HK-2 (cell line): ENCODE results near the gene PIGR.
A peak's percentile ranks its signal among the peaks of the same experiment; 100 is the strongest.

Experiments
- DNase-seq: peaks from one replicate; pipeline ENCODE4 v3.0.0-alpha.2; 2018; ENCODE audit not compliant: unreplicated experiment

Gene PIGR

DNA sequence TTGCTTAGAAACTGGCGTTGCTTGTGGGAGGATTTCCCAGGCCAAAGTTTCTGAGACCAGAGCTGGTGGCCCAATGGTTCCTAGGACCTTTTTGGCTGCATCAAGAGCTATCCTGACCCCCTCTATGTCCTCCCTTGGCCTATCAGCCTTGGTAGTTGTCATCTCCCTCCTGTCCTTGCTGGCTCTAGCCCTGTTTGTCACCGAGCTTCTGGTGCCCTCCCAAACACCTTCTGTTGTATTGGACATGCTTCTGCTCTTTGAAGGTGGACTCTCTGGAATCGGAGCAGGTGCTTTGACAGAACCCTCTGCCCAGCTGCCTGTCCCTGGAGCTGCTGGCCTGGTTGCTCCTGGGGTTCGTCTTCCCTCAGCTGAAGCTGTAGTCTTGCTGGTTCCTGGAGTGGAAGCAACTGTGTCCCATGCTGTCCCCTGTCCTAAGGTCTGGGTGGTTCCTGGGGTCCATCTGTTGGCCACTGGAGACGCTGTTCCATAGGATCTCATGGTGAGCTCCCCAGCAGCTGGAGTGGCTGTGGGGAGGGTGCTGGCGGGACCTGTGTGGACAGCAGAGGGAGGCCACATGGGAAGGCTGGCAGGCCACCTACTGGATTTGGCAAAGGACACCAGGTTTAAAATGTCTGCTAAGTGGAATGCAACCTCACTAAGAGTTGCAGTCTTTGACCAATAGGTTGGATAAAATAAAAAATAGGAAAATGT is 14.6 kb upstream of the PIGR start:
- no peak for DNase-seq

DNA sequence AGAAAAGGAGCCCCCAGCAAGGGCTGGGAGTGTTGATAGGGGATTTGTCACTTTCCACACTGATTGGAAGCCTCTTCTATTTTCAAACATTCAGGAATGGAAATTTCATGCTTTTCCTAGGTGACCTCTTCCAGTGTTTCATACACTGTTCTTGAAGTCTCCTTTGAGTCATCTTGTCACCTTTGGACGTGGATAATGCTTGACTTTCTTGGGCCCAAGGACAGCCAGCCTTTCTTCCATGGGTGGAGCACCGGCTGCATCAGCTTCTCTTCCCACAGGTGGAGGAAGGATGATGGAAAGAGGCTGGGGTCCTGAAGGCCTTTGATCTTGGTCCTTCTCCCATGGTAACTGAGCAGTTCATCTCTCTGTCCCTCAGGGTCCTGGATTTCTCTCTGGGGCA is 11.9 kb upstream of the PIGR start:
- no peak for DNase-seq

DNA sequence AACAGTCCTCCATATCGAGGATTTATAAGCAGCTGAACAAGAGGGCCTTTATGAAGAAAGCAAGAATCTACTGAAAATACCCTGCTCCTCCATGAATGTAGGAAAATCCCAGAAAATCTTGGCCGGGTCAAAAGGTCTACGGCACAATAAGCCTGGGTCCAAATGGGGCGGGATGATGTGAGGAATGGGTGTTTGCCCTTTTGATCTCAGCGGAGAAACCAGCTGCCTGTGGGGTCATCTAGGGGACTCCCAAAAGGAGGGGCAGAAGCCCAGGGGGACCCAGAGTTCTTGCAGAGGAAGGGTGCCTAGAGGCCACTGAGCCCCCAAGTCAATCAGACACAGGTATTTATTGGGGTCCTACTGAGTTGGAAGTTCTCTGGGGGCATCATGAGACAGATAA is 11.4 kb upstream of the PIGR start:
- no peak for DNase-seq

DNA sequence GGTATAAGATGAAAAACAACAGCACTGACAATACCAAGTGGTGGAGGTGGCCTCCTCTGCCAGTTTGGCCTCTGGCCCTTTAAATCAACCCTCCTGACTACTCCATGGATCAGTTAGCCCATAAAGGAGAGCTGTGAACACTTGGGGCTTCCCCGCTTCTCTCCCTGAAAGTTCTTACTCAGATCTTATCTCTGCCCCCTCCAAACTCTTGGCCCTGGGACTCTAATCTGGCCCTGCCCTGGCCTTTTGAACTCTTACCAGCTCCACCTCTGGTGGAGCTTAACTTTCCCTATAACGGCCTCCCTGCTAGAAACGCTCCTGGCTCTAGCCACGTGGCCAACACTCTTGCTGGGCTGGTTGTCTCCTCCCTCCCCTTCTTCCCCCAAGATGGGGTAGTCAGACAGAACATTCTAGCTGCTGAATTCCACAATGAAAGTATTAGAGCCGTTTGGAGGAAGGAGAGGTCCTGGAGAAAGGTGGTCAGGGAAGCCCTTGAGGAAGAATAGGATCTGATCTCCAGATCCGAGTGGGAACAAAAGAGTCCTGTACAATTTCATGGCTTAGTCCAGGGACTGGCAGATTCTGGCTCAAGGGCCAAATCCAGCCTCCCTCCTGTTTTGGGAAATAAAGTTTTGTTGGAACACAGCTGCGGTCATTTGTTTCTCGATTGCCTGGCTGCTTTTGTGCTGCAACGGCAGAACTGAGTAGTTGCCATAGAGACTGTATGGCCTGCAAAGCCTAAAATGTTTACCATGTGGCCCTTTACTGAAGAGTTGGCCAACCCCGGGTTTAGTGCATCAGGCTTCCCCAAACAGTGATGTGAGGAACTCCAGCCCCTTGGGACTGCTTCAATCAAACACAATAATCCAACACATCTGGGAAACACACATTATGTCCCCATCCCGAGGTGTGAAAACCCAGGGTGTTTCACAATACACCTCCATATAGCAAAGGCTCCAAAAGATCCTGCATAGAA is 9.5 kb upstream of the PIGR start:
- DNase-seq, result peak; percentile 21

DNA sequence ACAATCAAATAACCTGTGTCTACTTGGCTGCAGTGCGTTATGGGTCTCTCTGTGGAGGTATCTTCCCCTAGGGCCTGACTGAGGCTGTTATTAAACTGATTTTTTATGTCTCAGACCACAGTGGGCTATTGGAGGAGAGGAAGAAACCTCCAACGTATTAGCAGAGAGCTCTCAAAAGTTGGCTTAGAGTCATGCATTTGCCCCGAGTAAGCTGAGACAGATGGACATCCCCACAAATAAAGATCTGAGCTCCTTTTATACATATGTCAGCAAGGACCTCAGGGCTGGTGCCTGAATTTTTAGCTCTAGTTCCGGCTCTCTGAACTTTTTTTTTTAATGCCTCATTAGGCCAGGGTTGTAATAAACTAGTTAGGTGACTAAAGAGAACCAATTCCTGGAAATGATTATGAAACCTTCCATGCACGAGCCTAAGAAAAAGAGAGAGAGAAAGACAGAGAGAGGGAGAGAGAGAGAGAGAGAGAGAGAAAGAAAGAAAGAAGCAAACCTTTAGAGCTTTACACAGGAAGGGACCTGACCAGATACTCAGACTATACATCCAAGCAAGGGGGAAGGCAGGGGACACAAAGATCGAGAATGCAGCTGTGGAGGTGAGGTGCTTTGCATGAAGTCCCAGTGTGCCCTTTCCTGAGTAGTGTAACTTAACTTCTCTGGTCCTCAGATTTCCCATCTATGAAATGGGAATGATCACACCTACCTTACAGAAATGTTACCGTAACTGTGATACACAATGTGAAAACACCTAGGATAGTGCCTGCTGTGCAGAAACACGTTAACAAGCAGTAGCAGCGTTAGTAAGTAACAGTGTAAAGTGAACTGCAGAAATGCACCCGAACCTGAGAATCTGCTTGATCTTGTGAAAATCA is 8.4 kb upstream of the PIGR start:
- DNase-seq, result no peak

DNA sequence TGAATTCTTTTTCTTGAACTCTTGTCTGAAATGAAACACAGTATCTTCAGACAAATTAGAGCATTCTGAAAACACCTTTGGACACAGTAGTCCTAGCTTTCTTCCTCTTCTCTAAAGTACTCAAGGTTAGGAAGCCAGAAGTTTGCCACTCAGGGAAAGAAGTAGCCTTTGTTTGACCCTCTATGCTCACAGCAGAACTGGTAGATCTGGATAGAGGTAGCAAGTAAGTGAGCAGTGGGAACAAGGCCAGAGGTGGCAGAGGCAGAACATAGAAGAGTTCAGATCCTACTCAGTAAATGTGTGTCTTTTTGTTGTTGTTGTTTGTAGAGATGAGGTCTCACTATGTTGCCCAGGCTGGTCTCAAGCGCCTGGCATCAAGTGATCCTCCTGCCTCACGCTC is 7.4 kb upstream of the PIGR start:
- no peak for DNase-seq

DNA sequence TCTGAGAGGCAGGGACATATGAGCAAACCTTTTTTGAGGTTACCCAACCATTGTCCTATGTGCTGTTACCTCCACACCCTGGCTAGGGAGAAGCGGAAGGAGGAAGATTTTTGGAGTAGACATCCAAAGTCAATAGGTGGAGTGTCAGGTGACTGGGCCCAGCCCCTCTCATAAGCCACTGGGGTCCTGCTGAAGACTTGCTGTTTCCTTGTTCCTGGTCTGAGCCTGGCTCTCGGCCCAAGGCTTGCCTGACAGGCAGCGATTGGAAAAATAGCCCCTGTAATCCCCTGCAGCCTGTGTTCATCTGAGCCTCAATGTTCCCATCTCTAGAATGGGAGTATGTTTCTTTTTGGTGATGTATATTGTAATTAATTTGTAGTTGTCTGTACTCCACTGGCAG is 6.9 kb upstream of the PIGR start:
- DNase-seq, result no peak

DNA sequence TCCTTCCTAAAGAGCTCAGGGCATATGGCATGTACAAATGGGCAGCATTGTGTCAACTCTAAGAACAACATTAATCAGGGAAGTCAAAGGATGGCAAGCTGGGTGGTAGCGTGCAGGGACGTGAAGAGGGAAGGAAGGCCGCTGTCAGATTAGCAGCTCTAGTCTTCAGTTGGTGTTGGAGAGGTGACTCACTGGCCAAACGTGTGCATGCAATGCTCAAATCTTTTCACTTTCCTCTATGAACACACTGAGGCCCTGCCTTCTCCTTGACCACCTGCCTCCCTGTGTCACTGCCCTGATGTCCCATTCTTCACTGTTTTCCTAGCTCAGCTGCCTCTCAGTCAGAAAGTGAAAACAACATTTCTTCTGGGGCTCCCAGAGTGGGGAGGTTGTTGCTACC is 5.9 kb upstream of the PIGR start:
- peak; percentile 71 for DNase-seq

DNA sequence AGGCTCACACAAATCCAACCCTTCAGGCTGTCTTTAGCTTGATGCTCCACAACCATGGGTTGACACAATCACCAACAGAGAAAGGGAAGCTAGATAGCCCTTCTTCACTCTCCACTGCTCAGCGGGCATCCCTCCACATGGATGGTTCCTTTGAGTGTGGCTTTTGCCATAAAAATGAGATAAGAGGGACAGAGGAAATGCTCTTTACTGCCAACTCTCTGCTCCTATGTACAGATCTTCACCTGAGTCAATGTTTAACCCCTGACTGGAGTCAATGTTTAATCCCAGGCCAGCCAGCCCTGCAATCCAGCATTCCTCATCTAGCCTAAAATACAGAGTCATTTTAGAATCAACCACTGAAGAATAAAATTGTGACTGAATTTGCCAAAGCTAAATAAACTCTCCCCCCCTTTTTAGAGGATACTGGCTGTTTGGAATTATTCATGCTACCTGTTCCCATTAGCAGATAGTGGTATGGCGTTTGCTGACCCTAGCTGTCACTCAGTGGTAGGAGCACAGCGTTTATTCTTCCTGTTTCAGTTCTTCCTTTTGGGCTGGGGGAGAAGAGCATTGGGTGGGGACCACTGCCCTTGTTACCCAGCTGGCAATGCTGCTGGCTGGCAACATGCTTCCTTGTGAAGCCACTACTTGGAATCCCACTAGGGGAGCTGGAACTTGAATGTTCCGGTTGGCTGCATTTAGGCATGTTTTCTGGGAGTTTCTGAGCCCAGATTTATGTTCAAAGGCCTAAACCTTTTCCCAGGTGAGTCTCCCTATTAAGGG is 5.2 kb upstream of the PIGR start:
- peak; percentile 72 for DNase-seq

DNA sequence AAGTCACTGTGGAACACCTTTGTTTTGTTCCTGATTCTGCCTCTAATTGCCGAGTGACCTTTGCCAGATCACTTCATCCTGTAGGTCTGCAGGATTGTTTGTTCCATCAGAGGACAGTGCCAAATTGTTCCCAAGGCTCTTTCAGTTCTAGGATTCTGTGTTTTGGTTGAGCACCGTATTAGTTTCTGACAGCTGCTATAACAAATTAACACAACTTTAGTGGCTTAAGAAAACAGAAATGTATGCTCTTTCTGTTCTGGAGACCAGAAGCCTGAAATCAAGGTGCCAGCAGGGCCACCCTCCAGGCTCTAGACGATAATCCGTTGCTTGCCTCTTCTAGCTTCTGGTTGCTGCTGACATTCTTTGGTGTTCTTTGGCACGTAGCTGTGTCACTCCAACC is 3.4 kb upstream of the PIGR start:
- no peak for DNase-seq

DNA sequence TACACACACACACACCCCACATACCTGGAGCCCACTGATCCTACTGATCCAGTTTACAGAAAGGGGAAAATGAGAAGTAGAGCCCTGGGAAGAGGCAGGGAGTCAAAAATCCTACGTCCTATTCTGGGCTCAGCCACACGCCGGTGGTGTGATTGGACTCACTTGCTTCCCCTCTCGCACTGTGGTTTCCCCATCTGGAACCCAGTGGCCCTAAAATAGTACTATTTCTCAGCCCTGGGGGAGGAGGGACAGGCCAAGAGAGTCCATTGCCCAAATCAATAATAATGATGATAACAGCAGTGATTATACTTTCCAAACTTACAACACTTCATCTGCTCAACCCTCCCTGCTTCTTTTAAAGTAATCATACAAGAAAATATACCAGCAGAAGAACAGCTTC is 2.9 kb upstream of the PIGR start:
- DNase-seq, result no peak

DNA sequence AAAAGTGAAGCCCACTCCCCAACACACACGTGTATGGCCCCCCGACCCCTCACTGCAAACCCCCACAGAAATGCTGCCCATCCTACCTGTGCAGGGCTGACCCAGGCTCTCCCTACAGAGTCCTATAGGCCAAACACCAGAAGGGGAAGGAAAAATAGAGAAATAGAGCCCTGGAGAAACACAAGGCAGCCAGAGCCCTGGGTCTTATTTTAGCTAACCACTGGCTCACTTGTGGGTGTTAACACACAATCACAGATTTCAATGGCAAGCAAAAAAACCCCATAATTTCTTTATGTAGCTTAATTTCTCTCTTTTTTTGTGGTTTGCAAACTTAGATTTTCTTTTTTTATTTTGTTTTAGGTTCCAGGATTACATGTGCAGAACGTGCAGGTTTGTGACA is 989 bp upstream of the PIGR start:
- DNase-seq, result no peak

DNA sequence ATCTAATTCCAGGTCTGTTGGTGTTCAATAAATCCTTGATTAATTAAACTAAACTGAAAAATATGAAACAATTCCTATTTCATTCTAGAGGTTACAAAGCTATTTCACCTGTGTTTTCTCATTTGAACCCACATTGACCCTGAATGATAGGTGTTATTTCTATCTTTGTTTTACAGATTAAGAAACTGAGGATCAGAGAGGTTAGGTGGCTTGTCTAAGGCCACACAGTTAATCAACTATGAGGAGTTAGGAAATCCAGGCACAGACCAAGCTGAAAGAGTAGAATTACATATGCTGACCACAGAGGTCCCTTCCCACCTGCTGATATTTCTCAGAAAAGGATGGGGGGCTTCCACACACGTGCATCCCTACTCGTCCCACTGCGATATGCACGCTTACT is 487 bp downstream of the PIGR start:
- DNase-seq, result no peak

DNA sequence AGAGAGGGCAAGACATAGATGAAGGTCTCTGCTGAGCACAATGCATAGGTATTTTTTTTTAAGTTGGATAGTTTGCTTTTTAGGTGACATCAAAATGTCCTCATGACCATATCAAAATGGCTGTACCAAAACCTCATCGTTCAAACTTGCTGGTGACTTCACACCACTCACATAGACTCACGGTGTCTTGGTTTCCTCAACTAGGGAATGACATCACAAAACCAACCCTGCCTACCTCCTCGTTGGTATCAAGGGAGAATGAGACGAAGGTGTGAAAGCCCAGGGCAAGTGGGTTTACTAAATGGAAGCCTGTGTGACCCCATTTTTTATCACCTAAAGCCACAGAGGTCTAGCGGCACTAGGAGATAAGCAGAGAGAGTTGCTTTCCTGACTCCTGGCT is 1.6 kb downstream of the PIGR start:
- DNase-seq, result no peak

DNA sequence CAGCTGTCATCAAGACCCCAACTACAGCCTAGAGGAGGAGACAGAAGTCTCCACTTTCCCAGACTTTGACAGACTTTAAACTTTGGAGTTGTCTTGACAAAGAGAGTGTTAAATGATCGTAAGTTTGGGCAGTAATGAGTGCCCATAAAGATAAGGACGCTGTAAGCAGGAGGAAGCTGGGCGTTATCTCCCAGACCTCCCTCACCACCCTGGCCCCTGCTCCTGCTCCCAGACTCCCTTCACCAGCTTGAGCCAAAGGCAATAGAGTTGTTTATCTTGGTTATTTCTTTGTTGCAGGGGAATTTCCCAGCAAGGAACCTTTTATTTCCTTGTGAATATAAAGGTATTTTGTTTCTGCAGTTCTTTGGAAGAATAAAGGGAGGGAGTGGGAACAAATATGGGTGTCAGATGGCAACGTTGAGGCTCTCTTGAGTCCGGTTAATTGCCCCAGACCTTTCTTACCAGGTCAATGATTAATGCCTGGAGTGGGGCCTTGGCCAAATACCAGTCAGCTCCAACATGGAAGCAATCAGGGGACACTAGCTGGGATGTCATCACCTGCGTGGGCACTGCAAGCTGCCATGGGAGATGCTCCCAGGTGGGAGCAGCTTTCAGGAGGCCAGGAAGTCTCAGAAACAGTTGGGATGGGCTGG is 4.4 kb downstream of the PIGR start:
- no peak for DNase-seq

DNA sequence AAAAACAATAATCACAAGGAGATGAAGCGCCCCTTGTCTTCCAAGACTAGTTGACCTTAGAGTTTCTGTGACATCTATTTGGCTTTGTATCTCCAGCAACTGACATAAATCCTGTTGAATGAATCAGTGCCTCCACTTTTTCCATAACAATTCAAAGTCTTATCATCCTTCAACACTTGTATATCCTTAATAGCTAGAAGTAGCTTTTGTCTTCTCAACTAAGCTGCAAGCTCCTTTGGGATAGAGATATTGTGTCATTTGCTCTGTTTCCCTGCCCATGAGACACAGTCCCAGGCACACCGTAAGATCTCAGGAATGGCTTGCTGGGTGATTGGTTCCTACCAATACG is 5.7 kb downstream of the PIGR start:
- DNase-seq, result no peak

DNA sequence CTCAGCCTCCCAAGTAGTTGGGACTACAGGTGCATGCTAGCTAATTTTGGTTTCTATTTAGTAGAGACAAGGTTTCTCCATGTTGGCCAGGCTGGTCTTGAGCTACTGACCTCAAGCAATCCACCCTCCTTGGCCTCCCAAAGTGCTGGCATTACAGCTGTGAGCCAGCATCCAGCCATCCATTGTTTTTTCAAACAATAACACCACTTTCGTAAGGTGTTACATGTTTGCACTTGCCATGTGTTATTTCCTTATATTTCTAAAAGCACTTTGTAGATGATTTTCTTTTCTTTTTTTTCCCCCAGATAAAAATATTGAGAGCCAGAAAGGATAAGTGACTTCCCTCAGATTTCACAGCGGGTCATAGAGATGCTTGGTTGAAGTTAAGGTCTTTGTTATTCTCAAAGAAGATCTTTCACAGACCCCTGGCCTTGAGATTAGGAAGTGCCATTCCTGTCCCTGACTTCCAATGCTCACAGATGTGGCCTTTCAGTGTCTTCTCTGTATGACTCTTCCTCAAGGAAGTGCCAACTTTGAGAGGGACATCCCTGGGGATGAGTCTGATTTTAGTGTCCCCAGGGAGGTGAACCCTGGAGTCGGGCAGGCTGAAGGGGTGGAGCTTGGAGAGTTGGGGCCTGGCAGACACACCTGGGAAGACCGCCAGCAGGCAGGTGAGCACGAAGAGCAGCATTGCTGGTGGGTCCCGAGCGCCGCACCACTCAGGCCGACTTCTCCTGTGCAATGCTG is 6.3 kb downstream of the PIGR start:
- DNase-seq, result no peak

DNA sequence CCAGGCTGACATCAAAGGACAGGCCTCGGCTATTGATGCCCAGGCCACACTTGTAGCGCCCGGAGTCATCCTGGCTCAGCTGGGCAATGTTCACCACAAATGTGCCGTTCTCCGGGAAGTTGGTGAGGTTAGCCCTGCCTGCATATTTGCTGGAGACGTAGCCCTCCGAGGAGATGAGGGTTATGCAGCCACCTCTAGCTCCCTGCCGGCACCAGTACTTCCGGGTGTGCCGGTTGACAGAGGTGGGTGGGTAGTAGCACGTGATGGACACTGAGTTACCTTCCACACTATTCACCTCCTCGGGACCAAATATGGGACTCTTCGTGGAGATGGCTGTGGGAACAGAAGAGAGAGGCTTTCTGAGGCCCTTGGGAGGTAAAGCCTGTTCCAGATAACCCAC is 7.1 kb downstream of the PIGR start:
- DNase-seq, result no peak

DNA sequence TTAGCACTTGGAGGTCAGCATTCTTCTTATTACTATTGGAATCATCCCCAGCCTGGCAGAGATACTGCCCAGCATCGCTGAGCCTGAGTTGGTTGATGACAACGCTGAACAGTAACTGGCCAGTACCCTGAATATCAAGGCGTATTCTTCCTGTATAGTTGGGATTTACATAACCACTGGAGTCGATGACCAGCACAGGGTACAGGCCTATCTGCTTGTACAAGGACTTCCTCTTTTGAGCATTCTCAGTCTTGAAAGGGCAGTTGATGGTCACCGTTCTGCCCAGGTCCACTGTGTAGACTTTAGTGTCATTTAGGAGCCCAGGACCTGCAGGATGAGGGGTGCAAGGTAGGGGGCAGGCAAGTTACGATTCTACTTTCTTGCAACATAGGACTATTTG is 8.8 kb downstream of the PIGR start:
- DNase-seq, result no peak

DNA sequence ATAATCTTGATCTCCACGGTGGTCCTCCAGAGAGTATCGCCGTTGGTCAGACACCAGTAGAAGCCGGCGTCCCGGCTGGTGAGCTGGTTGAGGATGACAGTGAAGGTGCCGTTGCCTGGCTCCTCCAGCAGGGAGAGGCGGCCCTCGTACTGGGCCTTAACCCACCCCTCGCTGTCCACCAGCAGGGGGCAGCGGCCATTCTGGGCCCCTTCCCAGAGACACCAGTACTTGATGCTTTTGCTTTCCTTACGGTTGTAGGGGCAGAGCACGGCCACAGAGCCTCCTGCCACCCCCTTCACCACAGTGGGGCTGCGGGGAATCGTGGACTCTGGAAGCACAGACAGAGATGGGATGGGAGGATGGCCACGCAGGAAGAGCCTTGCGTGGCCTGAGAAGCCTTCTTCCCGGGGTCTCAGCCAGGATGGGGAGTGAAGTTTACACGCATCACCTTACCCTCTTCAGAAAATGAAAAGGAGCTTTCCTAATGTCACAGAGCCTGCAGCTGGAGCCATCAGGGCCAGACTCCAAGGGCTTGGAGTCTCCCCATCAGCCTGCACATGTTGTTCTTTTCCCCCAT is 10.7 kb downstream of the PIGR start:
- peak; percentile 40 for DNase-seq
